Transverse colon (tissue), 4 donors: ENCODE results near the gene RUNDC3A. TPM values are rescaled to one million over a fixed set of nuclear protein-coding genes. Genes with fewer than 3 reads are reported as not detected.

Experiments
- DNase-seq: peaks from one replicate; pipeline ENCODE4 v3.0.0-alpha.2; 2019
- H3K27ac ChIP-seq, 4 donors: fragments of 200-600 bp; sonication (generic); 2 replicates each; pipeline ENCODE4 v1.5.1; 2016 to 2018; ENCODE audit warnings: inconsistent platforms in 4 of 4
- H3K27me3 ChIP-seq: fragments of 200-600 bp; sonication (generic); 2 replicates; pipeline ENCODE4 v1.5.1; 2017; ENCODE audit warnings: inconsistent platforms
- H3K36me3 ChIP-seq, 4 donors: fragments of 200-600 bp; sonication (generic); 2 replicates each; pipeline ENCODE4 v1.5.1; 2017 to 2019; ENCODE audit warnings: inconsistent platforms in 4 of 4
- H3K4me1 ChIP-seq, 4 donors: fragments of 200-600 bp; sonication (generic); 2 replicates each; pipeline ENCODE4 v1.5.1; 2017 to 2020; ENCODE audit warnings: inconsistent platforms in 4 of 4
- H3K4me3 ChIP-seq, 4 donors: fragments of 200-600 bp; sonication (generic); 1 replicate in 1 of 4; 2 replicates in 3 of 4; pipeline versions ENCODE4 v1.5.1 to v1.6.1; 2017 to 2019; ENCODE audit warnings: inconsistent platforms in 4 of 4
- H3K9me3 ChIP-seq, 2 donors: fragments of 200-600 bp; sonication (generic); 2 replicates each; pipeline ENCODE4 v1.5.1; 2017 to 2019; ENCODE audit warnings: inconsistent platforms in 2 of 2
- EP300 ChIP-seq: sonication (generic); formaldehyde crosslinking; IDR thresholded peaks from one replicate; pipeline ENCODE4 v1.6.1; 2017; ENCODE audit warnings: antibody characterized with exemption, low read depth
- POLR2A ChIP-seq: fragments of 450-650 bp; IDR thresholded peaks from one replicate; pipeline ENCODE4 v1.6.1; 2016; ENCODE audit warnings: antibody characterized with exemption, mild to moderate bottlenecking, moderate library complexity
- POLR2AphosphoS5 ChIP-seq, 3 donors: sonication (generic); formaldehyde crosslinking; IDR thresholded peaks; one replicate each; pipeline ENCODE4 v1.6.1; 2016; ENCODE audit warnings: antibody characterized with exemption in 3 of 3
- WGBS, 2 donors: methylation state at CpG; one replicate each; pipeline ENCODE4 v1.1.5; 2018; ENCODE audit warnings: low coverage in 1 of 2; 5-methylcytosine and 5-hydroxymethylcytosine counted together
- in situ Hi-C, 4 donors: fragments of 200-750 bp; cut with MboI; loops; one replicate each; pipeline versions ENCODE4 v1.15.0 to v1.15.1; 2017; ENCODE audit warnings: low sequenced_read_pairs in 3 of 4, low pct_ligation_motif_present in 1 of 4, low pct_unique_long_range_greater_than_20kb in 1 of 4
- intact Hi-C: fragments of 100-400 bp; cut with DNase I; formaldehyde crosslinking; loops from one replicate; pipeline ENCODE4 v1.15.1; 2023; ENCODE audit warnings: low total_unique reads
- total RNA-seq, 4 donors: library from RNA; depleted of rRNA; stranded (reverse); fragments of >200 nt; gene quantifications; one replicate each; pipeline ENCODE4 v1.1.0, GENCODE V29; 2016
- TF ChIP-seq, protein P1 (sequence below), 5 experiments: fragments of 200-600 bp in 3 of 5; fragments of 450-650 bp in 2 of 5; sonication (generic) in 3 of 5; IDR thresholded peaks; 1 replicate in 2 of 5; 2 replicates in 3 of 5; pipeline ENCODE4 v1.5.1; 2016 to 2017; ENCODE audit warnings: antibody characterized with exemption in 5 of 5, inconsistent platforms in 3 of 5, mild to moderate bottlenecking in 2 of 5, moderate library complexity in 1 of 5

Gene RUNDC3A
- total RNA-seq, 4 donors from 2014 or later: 0.48 to 7.6 (median 1.1) TPM; not detected in 1

DNA sequence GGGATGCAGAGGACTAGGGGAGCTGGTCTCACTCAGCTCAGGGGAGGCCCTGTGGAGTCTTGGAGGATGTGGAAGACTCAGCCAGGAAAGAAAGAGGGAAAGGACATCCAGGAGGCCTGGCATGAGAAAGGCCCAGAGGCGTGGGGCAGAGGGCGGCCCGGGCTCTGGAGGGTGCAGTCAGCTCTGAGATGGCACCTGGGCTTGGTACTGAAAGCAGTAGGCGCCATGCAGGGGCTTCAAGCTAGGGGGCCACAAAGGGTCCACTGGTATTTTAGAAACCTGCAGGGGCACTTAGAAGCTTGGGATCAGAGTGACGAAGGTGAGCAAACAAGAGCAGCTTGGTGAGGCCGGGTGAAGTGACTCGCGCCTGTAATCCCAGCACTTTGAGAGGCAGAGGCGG lies 49.7 kb downstream of the RUNDC3A start:
- H3K4me3 ChIP-seq: no peak overlapping the region
- no peak overlapping the region for H3K27ac ChIP-seq
- DNase-seq: no peak
- 79% methylated on average over 9 of the region's 9 CpGs; no CpG with 5 or more reads in 1 of the 2 donors for WGBS, 2 donors
- peaks cover 0 to 10% (median 6%) of the 10 kb centered on the region in 4 donors for H3K4me1 ChIP-seq
- no peaks in the 10 kb centered on the region for H3K9me3 ChIP-seq
- TF ChIP-seq POLR2AphosphoS5 (IDR thresholded peaks at IDR 0.05) (no peak), EP300 (no peak), POLR2A (no peak)
- TF ChIP-seq, protein P1, sequence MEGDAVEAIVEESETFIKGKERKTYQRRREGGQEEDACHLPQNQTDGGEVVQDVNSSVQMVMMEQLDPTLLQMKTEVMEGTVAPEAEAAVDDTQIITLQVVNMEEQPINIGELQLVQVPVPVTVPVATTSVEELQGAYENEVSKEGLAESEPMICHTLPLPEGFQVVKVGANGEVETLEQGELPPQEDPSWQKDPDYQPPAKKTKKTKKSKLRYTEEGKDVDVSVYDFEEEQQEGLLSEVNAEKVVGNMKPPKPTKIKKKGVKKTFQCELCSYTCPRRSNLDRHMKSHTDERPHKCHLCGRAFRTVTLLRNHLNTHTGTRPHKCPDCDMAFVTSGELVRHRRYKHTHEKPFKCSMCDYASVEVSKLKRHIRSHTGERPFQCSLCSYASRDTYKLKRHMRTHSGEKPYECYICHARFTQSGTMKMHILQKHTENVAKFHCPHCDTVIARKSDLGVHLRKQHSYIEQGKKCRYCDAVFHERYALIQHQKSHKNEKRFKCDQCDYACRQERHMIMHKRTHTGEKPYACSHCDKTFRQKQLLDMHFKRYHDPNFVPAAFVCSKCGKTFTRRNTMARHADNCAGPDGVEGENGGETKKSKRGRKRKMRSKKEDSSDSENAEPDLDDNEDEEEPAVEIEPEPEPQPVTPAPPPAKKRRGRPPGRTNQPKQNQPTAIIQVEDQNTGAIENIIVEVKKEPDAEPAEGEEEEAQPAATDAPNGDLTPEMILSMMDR (IDR thresholded peaks at IDR 0.05): no peak
- in situ Hi-C loops (no loop called here), intact Hi-C loops (no loop called here)
- no peaks in the 10 kb centered on the region for H3K36me3 ChIP-seq
- H3K27me3 ChIP-seq: peaks cover 27% of the 10 kb centered on the region

DNA sequence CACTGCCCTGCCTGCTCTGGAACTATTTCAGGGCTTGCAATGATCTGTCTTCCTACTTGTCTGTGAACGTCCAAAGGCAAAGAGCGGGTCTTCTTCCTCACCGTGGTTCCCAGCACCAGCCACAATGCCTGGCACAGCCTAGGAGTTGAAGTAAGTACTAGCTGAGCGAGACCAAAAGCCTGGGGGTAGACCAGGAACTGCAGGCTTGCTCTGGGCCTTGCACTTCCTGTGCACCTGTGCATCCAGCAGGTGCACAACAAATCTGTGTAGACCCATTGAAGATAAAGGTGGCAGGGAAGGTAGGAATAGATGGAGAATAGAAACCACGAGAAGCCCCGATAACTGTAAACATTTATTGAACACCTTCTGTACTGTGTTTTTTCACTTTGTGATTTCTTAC lies 50.6 kb downstream of the RUNDC3A start:
- intact Hi-C loops: no loop called here
- Histone ChIP-seq H3K4me3 (no peak overlapping the region), H3K4me1 (peaks cover 0 to 12% (median 6%) of the 10 kb centered on the region in 4 donors), H3K27me3 (peaks cover 31% of the 10 kb centered on the region), H3K27ac (no peak overlapping the region), H3K36me3 (no peaks in the 10 kb centered on the region), H3K9me3 (no peaks in the 10 kb centered on the region)
- WGBS, 2 donors: 58 to 62% methylated on average over 2 to 6 of the region's 6 CpGs
- TF ChIP-seq, protein P1 (IDR thresholded peaks at IDR 0.05): no peak
- TF ChIP-seq EP300 (no peak), POLR2AphosphoS5 (IDR thresholded peaks at IDR 0.05) (no peak), POLR2A (no peak)
- in situ Hi-C loops: no loop called here
- no peak for DNase-seq

DNA sequence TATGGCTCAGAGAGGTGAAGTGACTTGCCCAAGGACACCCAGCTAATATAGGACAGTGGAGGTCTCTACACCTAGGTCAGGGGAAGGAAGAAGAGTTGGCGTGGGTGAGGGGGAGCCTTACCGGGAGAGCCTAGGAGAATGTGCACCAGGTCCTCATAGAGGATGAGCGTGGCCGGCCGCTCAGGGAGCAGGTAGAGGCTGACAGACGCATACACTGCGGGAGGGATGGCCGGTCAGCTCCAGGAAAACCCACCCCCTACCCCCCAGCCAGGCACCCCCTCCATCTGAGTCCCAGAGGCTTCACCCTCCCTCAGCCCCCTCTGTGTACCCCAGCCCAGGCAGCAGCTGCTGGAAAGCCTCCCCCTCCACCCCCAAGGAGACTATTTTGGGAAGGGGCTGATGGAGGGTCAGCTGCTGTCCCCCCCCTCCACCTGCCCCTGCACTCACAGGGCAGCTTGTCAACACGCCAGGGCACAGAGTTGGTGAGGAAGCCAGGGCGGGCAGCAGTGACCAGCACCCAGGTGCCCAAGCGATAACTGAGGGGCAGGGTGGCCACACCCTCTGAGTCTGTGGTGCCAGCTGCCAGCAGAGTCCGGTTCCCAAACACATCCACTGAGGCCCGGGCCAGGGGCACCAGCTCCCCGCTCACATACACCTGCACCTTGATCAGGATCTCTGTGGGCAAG lies 51.2 kb downstream of the RUNDC3A start:
- Histone ChIP-seq H3K27me3 (peaks cover 31% of the 10 kb centered on the region), H3K9me3 (no peaks in the 10 kb centered on the region), H3K27ac (no peak overlapping the region), H3K36me3 (no peaks in the 10 kb centered on the region), H3K4me3 (no peak overlapping the region), H3K4me1 (peaks cover 0 to 13% (median 5%) of the 10 kb centered on the region in 4 donors)
- in situ Hi-C loops (no loop called here), intact Hi-C loops (no loop called here)
- 58 to 69% methylated on average over 2 to 14 of the region's 14 CpGs for WGBS, 2 donors
- TF ChIP-seq POLR2AphosphoS5 (IDR thresholded peaks at IDR 0.05): no peak
- TF ChIP-seq, protein P1 (IDR thresholded peaks at IDR 0.05): no peak
- no peak for DNase-seq

DNA sequence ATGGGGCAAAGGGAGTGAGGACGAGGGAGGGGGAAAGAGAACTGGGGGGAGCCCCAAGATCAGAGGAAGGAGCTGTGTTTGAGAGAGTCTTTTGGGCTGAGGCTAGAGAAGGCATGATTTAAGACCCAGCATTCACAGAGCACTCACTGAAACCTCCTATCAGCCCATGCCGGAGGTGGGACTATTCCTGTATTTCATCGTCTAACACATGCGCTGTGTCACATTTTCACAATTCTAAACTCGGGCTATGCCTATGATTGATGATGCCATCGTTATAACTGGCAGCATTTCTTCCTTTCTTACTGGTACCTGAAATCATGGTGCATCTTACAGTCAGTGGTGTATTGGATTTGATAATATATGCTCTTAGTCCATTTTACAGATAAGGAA lies 51.7 kb downstream of the RUNDC3A start:
- Histone ChIP-seq H3K27me3 (peaks cover 30% of the 10 kb centered on the region), H3K4me3 (no peak overlapping the region), H3K4me1 (peaks cover 0 to 13% (median 4%) of the 10 kb centered on the region in 4 donors), H3K36me3 (no peaks in the 10 kb centered on the region), H3K27ac (no peak overlapping the region), H3K9me3 (no peaks in the 10 kb centered on the region)
- TF ChIP-seq, protein P1 (IDR thresholded peaks at IDR 0.05): no peak
- TF ChIP-seq EP300 (no peak), POLR2A (no peak), POLR2AphosphoS5 (IDR thresholded peaks at IDR 0.05) (no peak)
- in situ Hi-C loops (no loop called here), intact Hi-C loops (no loop called here)
- 48 to 61% methylated on average over 4 to 6 of the region's 6 CpGs for WGBS, 2 donors
- no peak for DNase-seq
